Ovary (tissue), 3 donors: ENCODE data around the gene SLC7A11.

Experiments used
- CTCF ChIP-seq, 3 donors: fragments of 450-650 bp in 2 of 3; fragments of 200-600 bp in 1 of 3; IDR thresholded peaks; one replicate each; pipeline versions ENCODE4 v1.5.1 to v1.8.0; 2016 to 2022; ENCODE audit warnings: antibody characterized with exemption in 3 of 3, mild to moderate bottlenecking in 1 of 3
- EP300 ChIP-seq: sonication (generic); formaldehyde crosslinking; IDR thresholded peaks from one replicate; pipeline ENCODE4 v1.6.1; 2017; ENCODE audit warnings: antibody characterized with exemption
- donor health status: DM: no; HTN: no; CAD: no.

GRCh38 chr4:138235419-138235952, 6.7 kb downstream of the SLC7A11 start:
- no peak for TF ChIP-seq CTCF (IDR thresholded peaks at IDR 0.05)
- no peak for TF ChIP-seq EP300
